Left kidney (tissue), 2 donors: ENCODE results near the gene PICK1. TPM values are rescaled to one million over a fixed set of nuclear protein-coding genes. Genes with fewer than 3 reads are reported as not detected.
A peak's percentile ranks its signal among the peaks of the same experiment; 100 is the strongest.

Source experiments
- DNase-seq: peaks from one replicate; pipeline ENCODE4 v3.0.0-alpha.2; 2013
- polyA plus RNA-seq: library from polyadenylated mRNA; unstranded; fragments of 120-200 nt; gene quantifications from one replicate; pipeline ENCODE4 v1.2.1, GENCODE V29; 2013; ENCODE audit not compliant: insufficient read length

The PICK1 gene
- polyA plus RNA-seq, 1 donor = 37.2 TPM

DNA sequence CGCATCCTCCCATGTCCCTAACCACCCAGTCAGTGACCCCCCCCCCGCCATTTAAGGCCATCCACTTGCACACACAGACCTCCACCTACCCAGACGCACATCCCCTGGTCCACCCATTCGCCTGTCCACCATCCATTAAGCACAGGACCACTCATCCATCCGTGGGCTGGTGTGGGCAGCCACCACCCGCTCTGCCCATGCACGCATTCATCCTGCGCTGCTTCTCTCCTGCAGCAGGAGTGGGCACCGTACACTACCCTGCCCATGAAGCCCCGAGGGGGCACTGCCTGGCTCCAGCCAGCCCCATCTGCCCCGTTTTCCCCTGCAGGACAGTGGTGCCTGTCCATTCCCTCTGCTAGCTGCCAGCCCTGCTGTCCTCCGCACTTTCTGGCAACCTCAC lies 30.7 kb downstream of the PICK1 start:
- no peak for DNase-seq

GRCh38 chr22:38088629-38089473 lies 31.6 kb downstream of the PICK1 start:
- DNase-seq = no peak

DNA sequence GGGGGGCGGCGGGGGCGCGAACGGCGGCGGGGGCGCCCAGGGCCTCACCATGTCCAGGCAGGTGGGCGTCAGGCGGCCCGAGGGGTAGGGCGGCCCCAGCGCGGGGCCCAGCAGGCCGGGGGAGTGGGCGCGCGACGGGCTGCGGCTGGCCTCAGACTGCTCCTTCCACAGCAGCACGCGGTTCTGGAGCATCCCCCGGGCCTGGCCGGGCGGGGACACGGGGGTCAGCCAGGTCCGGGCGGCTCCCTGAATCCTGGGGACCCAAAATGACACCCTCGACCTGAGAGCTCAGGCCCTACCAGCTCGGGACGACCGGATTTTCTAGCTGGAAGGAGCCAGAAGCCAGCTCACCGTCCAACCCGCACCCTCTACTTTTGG lies 32.3 kb downstream of the PICK1 start:
- no peak for DNase-seq

- no peak for DNase-seq
Measured at GRCh38 chr22:38097058-38097457, 39.9 kb downstream of the PICK1 start.

- no peak for DNase-seq
Measured at GRCh38 chr22:38097557-38098409, 40.6 kb downstream of the PICK1 start.

- no peak for DNase-seq
Measured at GRCh38 chr22:38098410-38099249, 41.4 kb downstream of the PICK1 start.

- no peak for DNase-seq
Measured at GRCh38 chr22:38103641-38104040, 46.4 kb downstream of the PICK1 start.

DNA sequence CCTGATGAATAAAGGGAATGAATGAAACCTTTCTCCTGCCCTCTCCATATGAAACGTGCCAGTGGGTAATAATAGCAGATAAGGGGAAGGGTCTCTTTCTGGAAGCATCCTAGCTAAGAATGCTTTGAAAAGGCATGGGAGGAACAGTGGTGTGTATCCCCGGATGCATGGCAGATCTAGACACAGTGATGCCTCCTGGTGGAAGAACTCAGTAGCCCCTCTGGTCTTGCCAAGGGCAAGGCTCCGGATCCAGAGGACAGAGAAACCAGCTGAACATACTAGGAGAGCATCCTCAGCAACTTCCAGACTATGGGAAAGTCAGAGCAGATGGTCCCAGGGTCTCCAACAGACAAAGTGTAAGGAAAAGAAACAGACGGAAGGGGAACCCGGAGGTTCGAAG lies 46.9 kb downstream of the PICK1 start:
- no peak for DNase-seq

DNA sequence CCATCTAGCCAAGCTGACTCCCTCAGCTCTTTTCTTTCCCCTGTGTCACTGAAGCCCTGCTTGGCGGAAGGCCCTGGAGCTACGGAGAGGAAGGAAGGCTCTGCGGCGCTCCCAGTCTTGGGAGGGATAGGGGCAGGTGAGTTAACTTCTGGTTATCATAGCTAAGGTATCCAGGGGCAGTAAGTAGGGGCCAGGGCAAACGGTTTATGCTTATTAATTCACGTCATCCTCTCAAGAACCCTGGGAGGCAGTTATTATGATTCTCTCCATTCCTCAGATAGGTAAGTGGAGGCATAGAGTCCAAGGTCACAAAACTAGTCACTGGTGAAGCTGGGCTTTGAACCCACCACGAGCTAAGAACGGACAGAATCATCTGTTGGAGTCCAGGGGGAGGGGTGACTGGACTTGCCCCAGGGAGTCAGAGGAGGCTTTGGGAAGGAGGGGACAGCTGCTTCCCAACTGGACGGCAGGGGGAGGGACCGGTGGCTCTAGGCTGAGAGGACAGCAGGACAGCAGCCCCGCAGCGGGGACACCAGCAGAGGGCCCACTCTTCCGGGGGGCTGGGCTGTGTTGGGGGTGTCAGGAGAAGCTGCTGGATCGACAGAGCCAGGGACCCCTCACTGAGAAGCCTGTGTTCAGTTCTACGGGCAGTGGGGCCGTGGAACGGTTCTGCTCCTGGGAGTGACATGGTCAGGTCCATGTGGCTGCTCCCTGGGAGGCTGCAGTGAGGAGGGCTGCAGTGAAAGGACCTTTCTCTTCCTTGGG lies 49.8 kb downstream of the PICK1 start:
- no peak for DNase-seq

DNA sequence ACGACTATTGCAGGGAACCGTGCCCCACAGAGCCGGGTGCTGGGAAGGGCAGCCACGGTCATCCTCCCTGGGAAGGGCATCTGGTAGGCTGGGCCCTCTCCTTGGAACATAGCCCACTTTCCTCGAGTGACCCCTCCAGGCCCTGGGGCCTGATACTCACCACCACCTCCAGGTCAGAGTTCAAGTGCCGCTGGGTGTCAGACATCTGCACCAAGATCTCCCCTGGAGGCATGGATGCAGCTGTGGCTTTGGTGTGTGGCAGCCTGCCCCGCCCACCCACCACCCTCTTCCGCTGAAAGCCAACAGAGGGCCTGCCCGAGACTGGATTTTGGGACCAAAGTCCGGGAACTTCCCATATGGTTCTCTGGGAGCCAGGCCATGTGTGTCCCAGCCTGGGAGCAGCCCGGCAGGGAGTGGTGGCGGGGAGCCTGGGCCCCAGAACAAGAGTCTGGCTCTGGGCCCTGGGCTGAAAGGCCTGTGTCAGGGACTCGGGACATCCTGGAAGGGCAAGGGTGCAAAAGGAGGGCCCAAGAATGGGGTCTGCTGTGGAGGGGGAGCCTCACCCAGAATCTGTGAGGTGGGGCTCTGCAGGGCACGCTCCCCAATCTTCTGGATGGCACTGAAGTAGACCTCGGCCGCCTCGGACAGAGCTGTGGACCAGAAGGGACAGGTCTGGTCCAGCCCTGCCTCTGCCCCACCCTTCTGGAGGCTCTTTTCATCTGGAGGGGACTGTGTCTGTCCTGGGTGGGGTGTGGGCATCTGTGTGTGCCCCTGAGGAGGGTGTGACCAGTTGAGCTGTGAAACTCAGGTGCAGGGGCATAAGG lies 50.7 kb downstream of the PICK1 start:
- no peak for DNase-seq

- no peak for DNase-seq
Measured at GRCh38 chr22:38108561-38109319, 51.5 kb downstream of the PICK1 start.

DNA sequence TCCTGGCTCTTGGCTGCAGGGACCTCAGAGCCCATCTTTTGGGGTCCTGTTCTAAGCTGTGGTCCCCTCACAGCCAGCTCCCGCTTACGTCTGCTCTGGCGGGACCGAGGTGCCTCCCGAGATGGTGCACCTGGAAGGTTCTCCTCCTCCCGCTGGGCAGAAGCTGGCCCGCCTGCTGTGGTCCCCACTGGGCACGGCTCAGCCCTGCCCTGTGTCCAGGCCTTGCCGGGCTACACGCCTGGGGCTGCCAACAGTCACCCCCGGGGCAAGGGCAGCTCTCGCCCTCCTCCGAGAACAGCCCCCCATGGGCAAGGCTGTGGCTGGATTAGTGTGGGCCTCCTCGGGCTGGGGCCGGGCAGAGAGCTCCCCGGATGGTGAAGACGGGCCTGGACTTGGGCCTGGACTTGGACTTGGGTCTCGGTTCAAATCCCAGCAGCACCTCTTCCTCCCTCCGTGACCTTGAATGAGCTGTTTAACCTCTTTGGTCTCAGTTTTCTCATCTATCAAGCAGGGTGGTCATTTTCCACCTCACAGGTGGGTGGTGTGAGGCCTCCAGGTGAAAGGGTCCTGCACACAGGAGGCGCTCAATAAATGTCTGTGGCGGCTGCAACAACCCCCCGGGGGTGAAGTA lies 52.3 kb downstream of the PICK1 start:
- no peak for DNase-seq

DNA sequence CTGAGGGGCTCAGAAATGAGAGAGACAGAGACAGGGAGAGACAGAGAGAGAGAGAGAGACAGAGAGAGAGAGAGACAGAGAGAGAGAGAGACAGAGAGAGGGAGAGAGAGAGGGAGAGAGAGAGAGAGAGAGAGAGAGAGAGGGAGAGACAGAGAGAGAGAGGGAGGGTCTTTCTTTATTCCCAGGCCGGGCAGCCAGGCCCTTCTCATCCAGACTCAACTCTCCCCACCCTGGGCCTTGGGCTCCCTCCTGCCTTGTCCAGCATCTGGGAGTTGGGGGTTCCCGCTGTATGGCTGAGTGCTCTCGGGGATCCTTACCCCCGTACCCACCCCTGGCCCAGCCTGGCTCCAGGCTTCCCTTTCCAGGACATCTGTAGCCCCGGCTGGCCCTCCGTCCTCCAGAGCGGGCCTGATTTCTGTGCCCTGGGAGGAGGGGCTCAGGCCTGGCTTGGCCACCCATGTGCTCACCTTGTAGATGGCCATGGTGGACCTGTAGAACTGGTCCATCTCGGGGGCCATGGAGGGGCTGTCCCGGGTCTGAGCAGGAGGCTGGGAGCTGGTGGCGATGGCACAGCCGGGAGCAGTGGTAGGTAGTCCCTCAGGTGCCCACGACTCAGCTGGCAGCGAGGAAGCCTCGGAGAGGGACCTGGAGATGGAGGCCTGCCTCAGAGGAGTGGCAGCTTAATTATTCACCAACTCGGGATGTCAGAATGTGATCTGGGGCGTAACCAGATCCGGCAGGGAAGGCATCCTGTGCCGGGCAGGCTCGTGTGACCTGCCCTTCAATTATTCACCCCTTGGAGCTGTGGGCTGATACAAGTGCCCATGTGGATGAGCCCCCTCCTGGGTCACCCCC lies 53.0 kb downstream of the PICK1 start, which contains the start of gene BAIAP2L2:
BAIAP2L2 (minus strand) TSS at position 677 of the 855 bp plus-strand sequence; CDS start at position 518, 159 bp downstream.
- peak; percentile 78 for DNase-seq

- peak; percentile 46 for DNase-seq
Measured at GRCh38 chr22:38110863-38111852, 54.0 kb downstream of the PICK1 start.

DNA sequence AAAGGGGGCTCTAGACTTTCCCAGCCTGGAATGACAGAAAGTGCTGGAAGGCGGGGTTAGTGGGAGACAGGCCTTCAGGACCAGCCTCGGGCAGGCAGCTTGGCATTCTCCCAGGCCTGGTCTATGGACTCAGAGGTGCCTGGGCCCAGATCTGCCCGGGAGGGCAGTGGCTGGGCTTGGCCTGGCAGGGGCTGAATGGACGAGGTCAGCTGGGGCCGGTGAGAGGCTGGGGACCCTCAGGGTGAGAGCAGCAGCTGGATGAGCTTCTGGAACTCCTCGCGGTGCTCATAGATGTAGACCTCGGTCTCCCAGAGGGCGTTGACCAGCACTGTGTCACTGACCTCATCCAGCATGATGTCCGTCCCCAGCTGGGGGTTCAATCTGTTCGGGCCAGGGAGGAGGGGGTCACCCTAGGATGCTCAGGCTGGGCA lies 54.7 kb downstream of the PICK1 start:
- DNase-seq = no peak

DNA sequence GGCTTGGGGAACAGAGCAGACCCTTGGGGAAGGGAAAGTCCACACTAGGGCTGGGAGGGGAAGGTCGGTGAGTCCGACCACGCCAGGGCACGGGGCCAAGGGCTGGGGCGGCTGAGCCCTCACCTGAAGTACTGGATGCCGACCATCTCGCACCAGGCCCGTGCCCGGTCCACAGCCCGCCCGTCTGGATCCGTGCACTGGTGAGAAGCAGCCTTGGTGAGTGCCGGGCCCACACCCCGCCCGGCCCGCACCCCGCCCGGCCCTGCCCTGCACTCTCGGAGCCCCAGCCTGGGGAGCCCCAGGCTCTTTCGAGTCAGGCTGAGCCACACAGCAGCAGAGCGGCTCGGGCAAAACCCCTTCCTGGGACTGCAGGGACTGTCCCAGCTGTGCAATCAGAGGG lies 55.2 kb downstream of the PICK1 start:
- no peak for DNase-seq
